ENCODE results near the gene TRIP12. TPM values are rescaled to one million over a fixed set of nuclear protein-coding genes. Genes with fewer than 3 reads are reported as not detected.
"Not testable (repeated sequence)": the region's sequence is repeated elsewhere in the genome, so short reads cannot be mapped to it uniquely, and the experiment has no call there.

TRIP12 gene
- total and polyA plus RNA-seq, 10 donors = 15.3 to 263 (median 189) TPM

- Histone ChIP-seq H3K36me3 (no peaks in the 10 kb centered on the region), H3K27ac (no peak overlapping the region), H3K27me3 (replicated peaks in 1 of 7) (peaks cover 0 to 19% (median 0%) of the 10 kb centered on the region in 7 donors), H3K4me3 (no peak overlapping the region), H3K9me3 (no peaks in the 10 kb centered on the region), H3K4me1 (no peaks in the 10 kb centered on the region)
- WGBS, 5 donors = 73 to 96% (median 87%) methylated on average over 2 of the region's 2 CpGs
- no peak for DNase-seq
- intact Hi-C loops (cut with DNase I; ENCODE audit: low total_unique reads) = no loop called here
- TF ChIP-seq CTCF (IDR thresholded peaks at IDR 0.05 in 8 of 11, conservative IDR thresholded peaks at IDR 0.05 in 3 of 11) = no peak
- TF ChIP-seq POLR2AphosphoS5 (IDR thresholded peaks at IDR 0.05) = no peak
- TF ChIP-seq POLR2A (IDR thresholded peaks at IDR 0.05) = no peak
These were observed 195.2 kb downstream of the TRIP12 start for GRCh38 chr2:229726643-229727042.

GRCh38 chr2:229725716-229726574 is 195.9 kb downstream of the TRIP12 start:
- 72 to 78% (median 74%) methylated on average over 7 of the region's 7 CpGs for WGBS, 5 donors
- Histone ChIP-seq H3K4me1 (no peaks in the 10 kb centered on the region), H3K27me3 (replicated peaks in 1 of 7) (peaks cover 0 to 19% (median 0%) of the 10 kb centered on the region in 7 donors), H3K27ac (no peak overlapping the region), H3K9me3 (no peaks in the 10 kb centered on the region), H3K4me3 (no peak overlapping the region), H3K36me3 (no peaks in the 10 kb centered on the region)
- TF ChIP-seq CTCF (IDR thresholded peaks at IDR 0.05 in 8 of 11, conservative IDR thresholded peaks at IDR 0.05 in 3 of 11) (no peak), POLR2A (IDR thresholded peaks at IDR 0.05) (no peak), POLR2AphosphoS5 (IDR thresholded peaks at IDR 0.05) (no peak)
- intact Hi-C loops (cut with DNase I; ENCODE audit: low total_unique reads) = no loop called here
- no peak for DNase-seq

GRCh38 chr2:229723192-229723591 is 198.6 kb downstream of the TRIP12 start:
- 48 to 61% (median 58%) methylated on average over 3 of the region's 3 CpGs for WGBS, 5 donors
- H3K9me3 ChIP-seq; H3K27ac ChIP-seq; H3K4me3 ChIP-seq; H3K4me1 ChIP-seq; DNase-seq; H3K36me3 ChIP-seq; intact Hi-C loops (cut with DNase I; ENCODE audit: low total_unique reads): not testable (repeated sequence)
- peaks cover 0 to 43% (median 0%) of the 10 kb centered on the region in 7 donors for H3K27me3 ChIP-seq (replicated peaks in 1 of 7)

GRCh38 chr2:229719926-229720647 is 201.7 kb downstream of the TRIP12 start:
- Histone ChIP-seq H3K9me3 (no peaks in the 10 kb centered on the region), H3K27ac (no peak overlapping the region), H3K36me3 (no peaks in the 10 kb centered on the region), H3K27me3 (replicated peaks in 1 of 7) (peaks cover 0 to 57% (median 13%) of the 10 kb centered on the region in 7 donors), H3K4me3 (no peak overlapping the region), H3K4me1 (peaks cover 0 to 9% (median 7%) of the 10 kb centered on the region in 6 donors)
- DNase-seq = no peak
- WGBS, 5 donors = 65 to 79% (median 70%) methylated on average over 3 of the region's 3 CpGs
- intact Hi-C loops (cut with DNase I; ENCODE audit: low total_unique reads) = no loop called here
- TF ChIP-seq POLR2A (IDR thresholded peaks at IDR 0.05) (no peak), CTCF (IDR thresholded peaks at IDR 0.05 in 8 of 11, conservative IDR thresholded peaks at IDR 0.05 in 3 of 11) (no peak), POLR2AphosphoS5 (IDR thresholded peaks at IDR 0.05) (no peak)
